ENCODE data around the gene TEX264.

DNA sequence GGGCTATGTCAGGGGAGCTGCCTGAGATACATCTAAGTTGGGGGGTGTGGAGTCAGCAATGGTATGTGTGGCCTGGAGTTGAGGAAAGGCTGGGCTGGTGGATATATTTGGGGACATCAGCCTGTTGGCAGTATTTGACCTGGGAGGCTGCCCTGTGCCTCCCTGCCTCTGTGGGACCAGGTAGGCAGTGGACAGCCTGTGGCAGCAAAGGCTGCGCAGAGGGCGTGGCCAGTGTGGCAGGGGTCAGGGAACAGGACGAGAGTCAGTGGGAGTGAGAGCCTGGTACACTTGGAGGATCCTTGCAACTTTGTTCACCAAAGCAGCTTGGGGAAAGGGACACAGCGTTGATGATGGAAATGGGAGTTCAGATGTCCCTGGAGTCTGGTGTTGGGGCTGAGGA lies 15.0 kb downstream of the TEX264 start:
- no peak for TF ChIP-seq EZH2 (IDR thresholded peaks at IDR 0.05; ENCODE audit: borderline replicate concordance, low read depth, low read length, poor library complexity, severe bottlenecking)
- TF ChIP-seq, protein P1, sequence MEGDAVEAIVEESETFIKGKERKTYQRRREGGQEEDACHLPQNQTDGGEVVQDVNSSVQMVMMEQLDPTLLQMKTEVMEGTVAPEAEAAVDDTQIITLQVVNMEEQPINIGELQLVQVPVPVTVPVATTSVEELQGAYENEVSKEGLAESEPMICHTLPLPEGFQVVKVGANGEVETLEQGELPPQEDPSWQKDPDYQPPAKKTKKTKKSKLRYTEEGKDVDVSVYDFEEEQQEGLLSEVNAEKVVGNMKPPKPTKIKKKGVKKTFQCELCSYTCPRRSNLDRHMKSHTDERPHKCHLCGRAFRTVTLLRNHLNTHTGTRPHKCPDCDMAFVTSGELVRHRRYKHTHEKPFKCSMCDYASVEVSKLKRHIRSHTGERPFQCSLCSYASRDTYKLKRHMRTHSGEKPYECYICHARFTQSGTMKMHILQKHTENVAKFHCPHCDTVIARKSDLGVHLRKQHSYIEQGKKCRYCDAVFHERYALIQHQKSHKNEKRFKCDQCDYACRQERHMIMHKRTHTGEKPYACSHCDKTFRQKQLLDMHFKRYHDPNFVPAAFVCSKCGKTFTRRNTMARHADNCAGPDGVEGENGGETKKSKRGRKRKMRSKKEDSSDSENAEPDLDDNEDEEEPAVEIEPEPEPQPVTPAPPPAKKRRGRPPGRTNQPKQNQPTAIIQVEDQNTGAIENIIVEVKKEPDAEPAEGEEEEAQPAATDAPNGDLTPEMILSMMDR (conservative IDR thresholded peaks at IDR 0.05; ENCODE audit: low read depth, low read length) = no peak

Data from A673 (cell line).